HCT116 (cell line): ENCODE measurements around the gene VWA5A. TPM values are rescaled to one million over a fixed set of nuclear protein-coding genes. Genes with fewer than 3 reads are reported as not detected.

Experiments used
- ATAC-seq: fragments of 200-7000 bp; cut with Tn5 transposase; 2 replicates; pipeline ENCODE4 v1.9.1; 2020; ENCODE audit warnings: mild to moderate bottlenecking, moderate library complexity
- BruUV-seq: library from RNA; stranded (reverse); fragments of 400-500 nt; replicated peaks from 2 replicates; lab custom pipeline; 2021; lab: Mats Ljungman, UMichigan
- CTCF ChIA-PET: fragments of 300-600 bp; sonication (Branson Sonifier 250); formaldehyde crosslinking; loops from one replicate; lab custom pipeline; 2021; ENCODE audit warnings: antibody characterized with exemption; lab: Charles Lee
- POLR2A ChIA-PET: fragments of 300-600, 350-600 bp; sonication (Branson Sonifier 250); formaldehyde crosslinking; loops from one replicate; lab custom pipeline; 2021; ENCODE audit warnings: antibody characterized with exemption; lab: Charles Lee
- RAD21 ChIA-PET, 2 experiments: fragments of 300-600 bp; sonication (Branson Sonifier 250); formaldehyde crosslinking; loops; one replicate each; lab custom pipeline; 2023; ENCODE audit warnings: low total read pairs in 2 of 2; ENCODE audit not compliant: uncharacterized antibody in 2 of 2, unreplicated experiment in 2 of 2, low non-redundant PET in 1 of 2; lab: Charles Lee
- DNase-seq: peaks from one replicate; pipeline ENCODE4 v3.0.0-alpha.2; 2010; ENCODE audit warnings: low read depth, low spot score
- H2AFZ ChIP-seq: fragments of 200-600 bp; shearing (Covaris generic), sonication (generic); 2 replicates; pipeline ENCODE4 v1.6.1; 2017; ENCODE audit warnings: low read depth, mixed run types, mixed read lengths, antibody characterized with exemption, low read length; ENCODE audit not compliant: poor library complexity, severe bottlenecking
- H3K27ac ChIP-seq: 2 replicates; pipeline ENCODE4 v1.5.1; 2012; ENCODE audit warnings: low read depth, low read length
- H3K27me3 ChIP-seq: fragments of 200-600 bp; sonication (generic); 2 replicates; pipeline ENCODE4 v1.6.1; 2016; ENCODE audit warnings: mixed run types, low read length, mixed read lengths; ENCODE audit not compliant: insufficient read depth
- H3K36me3 ChIP-seq, 2 experiments: fragments of 200-500 bp in 1 of 2; fragments of 200-600 bp in 1 of 2; sonication (Bioruptor generic) in 1 of 2; sonication (generic) in 1 of 2; 2 replicates each; pipeline versions ENCODE4 v1.5.1 to v1.6.1; 2014 to 2016; ENCODE audit warnings: low read length in 2 of 2, inconsistent platforms in 1 of 2, mixed read lengths in 1 of 2, mixed run types in 1 of 2; ENCODE audit not compliant: insufficient read depth in 2 of 2, control insufficient read depth in 1 of 2
- H3K4me1 ChIP-seq, 2 experiments: fragments of 200-600 bp in 1 of 2; sonication (generic) in 1 of 2; 2 replicates each; pipeline versions ENCODE4 v1.5.1 to v1.6.1; 2012 to 2017; ENCODE audit warnings: low read length in 2 of 2, inconsistent platforms in 1 of 2, mild to moderate bottlenecking in 1 of 2, mixed read lengths in 1 of 2, mixed run types in 1 of 2, moderate library complexity in 1 of 2; ENCODE audit not compliant: insufficient read depth in 2 of 2, control insufficient read depth in 1 of 2
- H3K4me2 ChIP-seq: fragments of 200-600 bp; sonication (generic); 2 replicates; pipeline ENCODE4 v1.6.1; 2017; ENCODE audit warnings: mixed run types, low read length, mixed read lengths
- H3K4me3 ChIP-seq, 2 experiments: fragments of 200-600 bp in 1 of 2; sonication (generic) in 1 of 2; replicated peaks in 1 of 2; 2 replicates each; pipeline ENCODE4 v1.5.1; 2011 to 2016; ENCODE audit warnings: low read length in 2 of 2, control low read depth in 1 of 2, low read depth in 1 of 2, mild to moderate bottlenecking in 1 of 2, mixed read lengths in 1 of 2, mixed run types in 1 of 2
- H3K79me2 ChIP-seq: fragments of 200-600 bp; sonication (generic); 2 replicates; pipeline ENCODE4 v1.6.1; 2017; ENCODE audit warnings: mild to moderate bottlenecking, mixed run types, low read length, moderate library complexity, mixed read lengths; ENCODE audit not compliant: insufficient read depth
- H3K9ac ChIP-seq: fragments of 200-600 bp; sonication (generic); 2 replicates; pipeline ENCODE4 v1.6.1; 2016; ENCODE audit warnings: low read length, mixed read lengths
- H3K9me2 ChIP-seq: fragments of 200-600 bp; sonication (generic), shearing (Covaris generic); 2 replicates; pipeline ENCODE4 v1.6.1; 2017; ENCODE audit warnings: mixed run types, mild to moderate bottlenecking, moderate library complexity; ENCODE audit not compliant: insufficient read depth
- H3K9me3 ChIP-seq, 2 experiments: fragments of 200-500 bp in 1 of 2; fragments of 200-600 bp in 1 of 2; sonication (Bioruptor generic) in 1 of 2; sonication (generic) in 1 of 2; 2 replicates each; pipeline ENCODE4 v1.6.1; 2014 to 2017; ENCODE audit warnings: low read length in 2 of 2, mixed read lengths in 2 of 2, inconsistent platforms in 1 of 2, low read depth in 1 of 2, mild to moderate bottlenecking in 1 of 2, mixed run types in 1 of 2, moderate library complexity in 1 of 2; ENCODE audit not compliant: control insufficient read depth in 1 of 2, insufficient read depth in 1 of 2
- H4K20me1 ChIP-seq: fragments of 200-600 bp; sonication (generic), shearing (Covaris generic); 2 replicates; pipeline ENCODE4 v1.6.1; 2017; ENCODE audit warnings: mixed run types, mild to moderate bottlenecking, moderate library complexity; ENCODE audit not compliant: insufficient read depth
- EGR1 ChIP-seq: IDR thresholded peaks from 2 replicates; pipeline ENCODE4 v1.6.1; 2012; ENCODE audit warnings: low read depth
- ELF1 ChIP-seq: IDR thresholded peaks from 2 replicates; pipeline ENCODE4 v1.6.1; 2012; ENCODE audit warnings: low read depth, borderline replicate concordance
- EZH2 ChIP-seq: fragments of 200-600 bp; sonication (generic); IDR thresholded peaks from 2 replicates; pipeline ENCODE4 v1.6.1; 2017; ENCODE audit warnings: antibody characterized with exemption, mixed run types
- EZH2phosphoT487 ChIP-seq: fragments of 200-600 bp; IDR thresholded peaks from 2 replicates; pipeline ENCODE4 v1.6.1; 2018; ENCODE audit warnings: antibody characterized with exemption, borderline replicate concordance
- FOSL1 ChIP-seq: IDR thresholded peaks from 2 replicates; pipeline ENCODE4 v1.6.1; 2012; ENCODE audit warnings: low read depth
- JUND ChIP-seq: IDR thresholded peaks from 2 replicates; pipeline ENCODE4 v1.6.1; 2012
- POLR2A ChIP-seq: IDR thresholded peaks from 2 replicates; pipeline ENCODE4 v1.7.0; 2011; ENCODE audit warnings: borderline replicate concordance; ENCODE audit not compliant: insufficient read depth, insufficient read length; ENCODE audit errors: extremely low read depth
- POLR2AphosphoS5 ChIP-seq: IDR thresholded peaks from 2 replicates; pipeline ENCODE4 v1.6.1; 2011; ENCODE audit warnings: mild to moderate bottlenecking, low read depth, low read length, moderate library complexity
- RAD21 ChIP-seq: IDR thresholded peaks from 2 replicates; pipeline ENCODE4 v1.6.1; 2012; ENCODE audit warnings: low read depth, mild to moderate bottlenecking
- SIN3A ChIP-seq: IDR thresholded peaks from 2 replicates; pipeline ENCODE4 v1.6.1; 2012; ENCODE audit warnings: low read depth
- SP1 ChIP-seq: IDR thresholded peaks from 2 replicates; pipeline ENCODE4 v1.6.1; 2012; ENCODE audit warnings: low read depth
- SRF ChIP-seq: IDR thresholded peaks from 2 replicates; pipeline ENCODE4 v1.6.1; 2012; ENCODE audit warnings: low read depth
- TCF7L2 ChIP-seq: IDR thresholded peaks from 2 replicates; pipeline ENCODE4 v1.7.0; 2011; ENCODE audit warnings: borderline replicate concordance, inconsistent platforms; ENCODE audit not compliant: insufficient read depth, insufficient read length; ENCODE audit errors: extremely low read depth
- YY1 ChIP-seq: IDR thresholded peaks from 2 replicates; pipeline ENCODE4 v1.6.1; 2011; ENCODE audit warnings: low read length, low read depth, moderate library complexity, mild to moderate bottlenecking; ENCODE audit not compliant: insufficient replicate concordance; ENCODE audit errors: extremely low read depth
- ZFX ChIP-seq: fragments of 450-650 bp; IDR thresholded peaks from 2 replicates; pipeline ENCODE4 v1.6.1; 2017
- ZNF274 ChIP-seq: fragments of 200-500 bp; sonication (Bioruptor generic); IDR thresholded peaks from 2 replicates; pipeline ENCODE4 v1.6.1; 2014; ENCODE audit warnings: mild to moderate bottlenecking, low read depth, low read length, inconsistent platforms
- intact Hi-C: fragments of 100-400 bp; cut with micrococcal nuclease; formaldehyde crosslinking; loops from 2 replicates; pipeline ENCODE4 v1.10.0; 2022
- total RNA-seq: library from RNA; stranded (reverse); gene quantifications from one replicate; pipeline ENCODE4 v1.2.1, GENCODE V29; 2021; ENCODE audit not compliant: unreplicated experiment
- TF ChIP-seq, protein P1 (sequence below): IDR thresholded peaks from 2 replicates; pipeline ENCODE4 v1.6.1; 2012; ENCODE audit warnings: low read depth
- TF ChIP-seq, protein P2 (sequence below): IDR thresholded peaks from 2 replicates; pipeline ENCODE4 v1.6.1; 2011; ENCODE audit warnings: mild to moderate bottlenecking, low read length, moderate library complexity; ENCODE audit not compliant: insufficient replicate concordance; ENCODE audit errors: extremely low read depth

VWA5A gene
- total RNA-seq, 1 experiment from 2014 or later = 5.0 TPM

DNA sequence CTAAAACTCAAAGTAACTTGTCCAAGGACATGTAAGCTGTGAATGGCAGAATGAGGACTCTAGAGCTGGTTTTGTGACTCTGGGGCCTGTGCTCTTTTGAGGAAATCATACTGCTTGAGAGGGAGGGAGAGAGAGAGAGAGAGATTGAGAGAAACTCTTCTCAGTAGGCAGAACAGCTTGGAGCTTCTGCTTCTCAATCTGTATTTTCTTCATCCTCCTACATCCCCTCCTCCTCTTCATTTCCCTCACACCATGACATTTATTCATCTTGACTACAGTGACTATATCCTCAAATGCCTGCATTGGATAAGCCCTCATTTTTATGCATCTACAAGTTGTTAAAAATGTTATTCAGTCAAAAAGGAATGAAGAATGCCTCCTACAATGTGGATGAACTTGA is 44.2 kb downstream of the VWA5A start:
- Histone ChIP-seq H3K27ac (no peak overlapping the region), H3K9me3 (no peaks in the 10 kb centered on the region), H4K20me1 (no peaks in the 10 kb centered on the region), H3K27me3 (peaks cover 38% of the 10 kb centered on the region), H3K4me3 (no peak overlapping the region), H3K4me2 (no peak overlapping the region), H3K4me1 (no peaks in the 10 kb centered on the region), H2AFZ (no peak overlapping the region), H3K36me3 (no peaks in the 10 kb centered on the region), H3K9me2 (no peaks in the 10 kb centered on the region), H3K9ac (no peak overlapping the region), H3K79me2 (no peaks in the 10 kb centered on the region)
- ChIA-PET POLR2A (no interaction called here), RAD21 (no interaction called here), CTCF (no interaction called here)
- BruUV-seq = no TSS peak
- DNase-seq (no peak), ATAC-seq (no peak)
- TF ChIP-seq SIN3A (no peak), RAD21 (no peak), JUND (no peak), EZH2phosphoT487 (no peak), TCF7L2 (no peak), ZNF274 (no peak), FOSL1 (no peak), ELF1 (no peak), POLR2AphosphoS5 (no peak), EGR1 (no peak), SP1 (no peak), EZH2 (no peak), POLR2A (no peak), YY1 (no peak), ZFX (no peak), SRF (no peak)
- TF ChIP-seq, protein P1, sequence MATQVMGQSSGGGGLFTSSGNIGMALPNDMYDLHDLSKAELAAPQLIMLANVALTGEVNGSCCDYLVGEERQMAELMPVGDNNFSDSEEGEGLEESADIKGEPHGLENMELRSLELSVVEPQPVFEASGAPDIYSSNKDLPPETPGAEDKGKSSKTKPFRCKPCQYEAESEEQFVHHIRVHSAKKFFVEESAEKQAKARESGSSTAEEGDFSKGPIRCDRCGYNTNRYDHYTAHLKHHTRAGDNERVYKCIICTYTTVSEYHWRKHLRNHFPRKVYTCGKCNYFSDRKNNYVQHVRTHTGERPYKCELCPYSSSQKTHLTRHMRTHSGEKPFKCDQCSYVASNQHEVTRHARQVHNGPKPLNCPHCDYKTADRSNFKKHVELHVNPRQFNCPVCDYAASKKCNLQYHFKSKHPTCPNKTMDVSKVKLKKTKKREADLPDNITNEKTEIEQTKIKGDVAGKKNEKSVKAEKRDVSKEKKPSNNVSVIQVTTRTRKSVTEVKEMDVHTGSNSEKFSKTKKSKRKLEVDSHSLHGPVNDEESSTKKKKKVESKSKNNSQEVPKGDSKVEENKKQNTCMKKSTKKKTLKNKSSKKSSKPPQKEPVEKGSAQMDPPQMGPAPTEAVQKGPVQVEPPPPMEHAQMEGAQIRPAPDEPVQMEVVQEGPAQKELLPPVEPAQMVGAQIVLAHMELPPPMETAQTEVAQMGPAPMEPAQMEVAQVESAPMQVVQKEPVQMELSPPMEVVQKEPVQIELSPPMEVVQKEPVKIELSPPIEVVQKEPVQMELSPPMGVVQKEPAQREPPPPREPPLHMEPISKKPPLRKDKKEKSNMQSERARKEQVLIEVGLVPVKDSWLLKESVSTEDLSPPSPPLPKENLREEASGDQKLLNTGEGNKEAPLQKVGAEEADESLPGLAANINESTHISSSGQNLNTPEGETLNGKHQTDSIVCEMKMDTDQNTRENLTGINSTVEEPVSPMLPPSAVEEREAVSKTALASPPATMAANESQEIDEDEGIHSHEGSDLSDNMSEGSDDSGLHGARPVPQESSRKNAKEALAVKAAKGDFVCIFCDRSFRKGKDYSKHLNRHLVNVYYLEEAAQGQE = no peak
- TF ChIP-seq, protein P2, sequence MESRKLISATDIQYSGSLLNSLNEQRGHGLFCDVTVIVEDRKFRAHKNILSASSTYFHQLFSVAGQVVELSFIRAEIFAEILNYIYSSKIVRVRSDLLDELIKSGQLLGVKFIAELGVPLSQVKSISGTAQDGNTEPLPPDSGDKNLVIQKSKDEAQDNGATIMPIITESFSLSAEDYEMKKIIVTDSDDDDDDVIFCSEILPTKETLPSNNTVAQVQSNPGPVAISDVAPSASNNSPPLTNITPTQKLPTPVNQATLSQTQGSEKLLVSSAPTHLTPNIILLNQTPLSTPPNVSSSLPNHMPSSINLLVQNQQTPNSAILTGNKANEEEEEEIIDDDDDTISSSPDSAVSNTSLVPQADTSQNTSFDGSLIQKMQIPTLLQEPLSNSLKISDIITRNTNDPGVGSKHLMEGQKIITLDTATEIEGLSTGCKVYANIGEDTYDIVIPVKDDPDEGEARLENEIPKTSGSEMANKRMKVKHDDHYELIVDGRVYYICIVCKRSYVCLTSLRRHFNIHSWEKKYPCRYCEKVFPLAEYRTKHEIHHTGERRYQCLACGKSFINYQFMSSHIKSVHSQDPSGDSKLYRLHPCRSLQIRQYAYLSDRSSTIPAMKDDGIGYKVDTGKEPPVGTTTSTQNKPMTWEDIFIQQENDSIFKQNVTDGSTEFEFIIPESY = no peak
- intact Hi-C loops = no loop called here
